K562 (cell line): ENCODE measurements around the gene CREM. TPM values are rescaled to one million over a fixed set of nuclear protein-coding genes. Genes with fewer than 3 reads are reported as not detected.

Source experiments
- EZH2 ChIP-seq: IDR thresholded peaks from 2 replicates; pipeline ENCODE4 v1.6.1; 2012; ENCODE audit warnings: low read depth, mild to moderate bottlenecking, inconsistent platforms, low read length, borderline replicate concordance
- GTF2E2 ChIP-seq: fragments of 200-800 bp; sonication (Bioruptor generic); IDR thresholded peaks from 2 replicates; pipeline ENCODE4 v1.6.1; 2016; ENCODE audit warnings: missing genetic modification characterization, missing compliant biosample characterization
- NEUROD1 ChIP-seq: fragments of 150-350 bp; IDR thresholded peaks from 2 replicates; pipeline ENCODE4 v1.6.1; 2014; ENCODE audit warnings: borderline replicate concordance, low read length, low read depth; ENCODE audit not compliant: partially characterized antibody
- TAF1 ChIP-seq: IDR thresholded peaks from 2 replicates; pipeline ENCODE4 v1.6.1; 2011; ENCODE audit warnings: mild to moderate bottlenecking, low read length, moderate library complexity; ENCODE audit not compliant: insufficient read depth, control insufficient read depth, severe bottlenecking; ENCODE audit errors: extremely low read depth
- ZNF134 ChIP-seq: fragments of 250-450 bp; sonication (Bioruptor Pico); conservative IDR thresholded peaks from 2 replicates; pipeline ENCODE4 v1.4.0; 2020
- polyA plus RNA-seq, 8 experiments: library from polyadenylated mRNA; depleted of rRNA in 4 of 8; stranded (reverse) in 5 of 8; unstranded in 3 of 8; fragments of >200 nt; fragmentation: Nextera tagmentation in 2 of 8; fragmentation: Illumina TruSeq in 1 of 8; extraction: Ambion mirVana in 2 of 8; extraction: Trizol in 1 of 8; gene quantifications; 2 replicates each; pipeline versions ENCODE4 v1.2.1 to v1.2.3, GENCODE V29; 2011 to 2014; ENCODE audit warnings: inconsistent platforms in 1 of 8, missing spikeins in 1 of 8
- total RNA-seq, 7 experiments: library from RNA; depleted of rRNA in 6 of 7; stranded (reverse); fragments of >200 nt in 6 of 7; fragmentation: Illumina TruSeq in 2 of 7; extraction: Trizol in 2 of 7; gene quantifications; 2 replicates each; pipeline versions ENCODE4 v1.2.1 to v1.2.3, GENCODE V29; 2011 to 2021; ENCODE audit warnings: low replicate concordance in 1 of 7
- TF ChIP-seq, protein P1 (sequence below), 2 experiments: fragments of 450-650 bp in 1 of 2; IDR thresholded peaks; 2 replicates each; pipeline ENCODE4 v1.6.1; 2011 to 2017; ENCODE audit warnings: low read depth in 2 of 2, antibody characterized with exemption in 1 of 2, borderline replicate concordance in 1 of 2, low read length in 1 of 2, mild to moderate bottlenecking in 1 of 2, mixed read lengths in 1 of 2; ENCODE audit not compliant: control insufficient read depth in 1 of 2
- TF ChIP-seq, protein P2 (sequence below), 2 experiments: fragments of 150-350 bp in 1 of 2; IDR thresholded peaks; 2 replicates each; pipeline ENCODE4 v1.6.1; 2012 to 2016; ENCODE audit warnings: low read depth in 2 of 2, low read length in 2 of 2, mild to moderate bottlenecking in 1 of 2, moderate library complexity in 1 of 2

CREM gene
- total and polyA plus RNA-seq, 9 of the 15 experiments (the other 6 are each of a cell fraction or from before 2014, with no cell fraction given): 39.1 to 70.2 (median 48.3) TPM

DNA sequence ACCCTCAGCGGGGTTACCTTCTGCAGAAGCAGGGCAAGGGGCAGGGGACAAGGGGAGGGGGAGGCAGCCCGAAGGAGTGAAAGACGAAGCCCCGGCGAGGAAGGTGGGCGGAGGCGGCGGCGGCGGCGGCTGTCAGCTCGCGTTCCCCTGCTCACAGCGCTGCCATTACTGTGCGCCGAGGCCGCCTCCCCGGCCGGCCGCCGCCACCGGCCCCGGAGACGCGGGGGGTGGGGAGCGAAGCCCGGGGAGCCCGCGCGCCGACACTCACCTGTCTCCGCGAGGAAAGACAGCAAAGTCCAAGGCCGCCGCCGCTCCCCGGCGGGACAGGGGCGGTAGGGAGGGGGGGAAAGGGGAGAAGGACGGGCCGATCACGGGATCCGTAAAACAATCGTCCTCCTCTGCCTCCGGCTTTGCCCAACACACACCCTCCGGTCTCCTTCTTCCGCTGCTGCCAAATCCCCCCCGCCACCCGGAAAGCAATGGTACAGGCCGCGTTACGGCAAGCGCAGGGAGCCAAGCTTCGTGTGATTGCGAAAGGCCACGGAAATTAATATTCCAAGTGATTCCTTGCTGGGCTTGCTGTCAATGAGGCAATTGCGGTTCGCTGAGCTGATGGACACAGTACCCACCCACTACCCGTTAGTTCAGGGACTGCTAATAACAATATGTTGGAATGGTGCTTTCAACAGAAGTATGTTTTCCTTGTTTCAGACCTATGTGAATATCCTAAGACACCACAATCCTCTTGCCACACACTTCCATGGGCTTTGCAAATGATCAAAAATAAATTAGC is 36.3 kb upstream of the CREM start, which contains the start of gene CUL2 (continued):
- TF ChIP-seq NEUROD1 (peak; percentile 95), GTF2E2 (no peak), TAF1 (peak; percentile 57), EZH2 (no peak), ZNF134 (CRISPR knock-in tag) (no peak)
- TF ChIP-seq, protein P1, sequence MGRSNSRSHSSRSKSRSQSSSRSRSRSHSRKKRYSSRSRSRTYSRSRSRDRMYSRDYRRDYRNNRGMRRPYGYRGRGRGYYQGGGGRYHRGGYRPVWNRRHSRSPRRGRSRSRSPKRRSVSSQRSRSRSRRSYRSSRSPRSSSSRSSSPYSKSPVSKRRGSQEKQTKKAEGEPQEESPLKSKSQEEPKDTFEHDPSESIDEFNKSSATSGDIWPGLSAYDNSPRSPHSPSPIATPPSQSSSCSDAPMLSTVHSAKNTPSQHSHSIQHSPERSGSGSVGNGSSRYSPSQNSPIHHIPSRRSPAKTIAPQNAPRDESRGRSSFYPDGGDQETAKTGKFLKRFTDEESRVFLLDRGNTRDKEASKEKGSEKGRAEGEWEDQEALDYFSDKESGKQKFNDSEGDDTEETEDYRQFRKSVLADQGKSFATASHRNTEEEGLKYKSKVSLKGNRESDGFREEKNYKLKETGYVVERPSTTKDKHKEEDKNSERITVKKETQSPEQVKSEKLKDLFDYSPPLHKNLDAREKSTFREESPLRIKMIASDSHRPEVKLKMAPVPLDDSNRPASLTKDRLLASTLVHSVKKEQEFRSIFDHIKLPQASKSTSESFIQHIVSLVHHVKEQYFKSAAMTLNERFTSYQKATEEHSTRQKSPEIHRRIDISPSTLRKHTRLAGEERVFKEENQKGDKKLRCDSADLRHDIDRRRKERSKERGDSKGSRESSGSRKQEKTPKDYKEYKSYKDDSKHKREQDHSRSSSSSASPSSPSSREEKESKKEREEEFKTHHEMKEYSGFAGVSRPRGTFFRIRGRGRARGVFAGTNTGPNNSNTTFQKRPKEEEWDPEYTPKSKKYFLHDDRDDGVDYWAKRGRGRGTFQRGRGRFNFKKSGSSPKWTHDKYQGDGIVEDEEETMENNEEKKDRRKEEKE (IDR thresholded peaks at IDR 0.05; ENCODE audit: borderline replicate concordance in 1 of 2, control insufficient read depth in 1 of 2, low read depth in 2 of 2, low read length in 1 of 2): peak in 1 of 2 experiments; percentile 89; a peak in 2 of 4 replicates
- TF ChIP-seq, protein P2, sequence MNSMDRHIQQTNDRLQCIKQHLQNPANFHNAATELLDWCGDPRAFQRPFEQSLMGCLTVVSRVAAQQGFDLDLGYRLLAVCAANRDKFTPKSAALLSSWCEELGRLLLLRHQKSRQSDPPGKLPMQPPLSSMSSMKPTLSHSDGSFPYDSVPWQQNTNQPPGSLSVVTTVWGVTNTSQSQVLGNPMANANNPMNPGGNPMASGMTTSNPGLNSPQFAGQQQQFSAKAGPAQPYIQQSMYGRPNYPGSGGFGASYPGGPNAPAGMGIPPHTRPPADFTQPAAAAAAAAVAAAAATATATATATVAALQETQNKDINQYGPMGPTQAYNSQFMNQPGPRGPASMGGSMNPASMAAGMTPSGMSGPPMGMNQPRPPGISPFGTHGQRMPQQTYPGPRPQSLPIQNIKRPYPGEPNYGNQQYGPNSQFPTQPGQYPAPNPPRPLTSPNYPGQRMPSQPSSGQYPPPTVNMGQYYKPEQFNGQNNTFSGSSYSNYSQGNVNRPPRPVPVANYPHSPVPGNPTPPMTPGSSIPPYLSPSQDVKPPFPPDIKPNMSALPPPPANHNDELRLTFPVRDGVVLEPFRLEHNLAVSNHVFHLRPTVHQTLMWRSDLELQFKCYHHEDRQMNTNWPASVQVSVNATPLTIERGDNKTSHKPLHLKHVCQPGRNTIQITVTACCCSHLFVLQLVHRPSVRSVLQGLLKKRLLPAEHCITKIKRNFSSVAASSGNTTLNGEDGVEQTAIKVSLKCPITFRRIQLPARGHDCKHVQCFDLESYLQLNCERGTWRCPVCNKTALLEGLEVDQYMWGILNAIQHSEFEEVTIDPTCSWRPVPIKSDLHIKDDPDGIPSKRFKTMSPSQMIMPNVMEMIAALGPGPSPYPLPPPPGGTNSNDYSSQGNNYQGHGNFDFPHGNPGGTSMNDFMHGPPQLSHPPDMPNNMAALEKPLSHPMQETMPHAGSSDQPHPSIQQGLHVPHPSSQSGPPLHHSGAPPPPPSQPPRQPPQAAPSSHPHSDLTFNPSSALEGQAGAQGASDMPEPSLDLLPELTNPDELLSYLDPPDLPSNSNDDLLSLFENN (IDR thresholded peaks at IDR 0.05; ENCODE audit: low read depth in 2 of 2, low read length in 2 of 2): no peak
